Prostate gland (tissue), 2 donors: ENCODE results near the gene OR10A5.

ENCODE experiments used
- CTCF ChIP-seq, 4 experiments: fragments of 200-600 bp in 2 of 4; fragments of 450-650 bp in 2 of 4; sonication (generic) in 2 of 4; IDR thresholded peaks; 1 replicate in 3 of 4; 2 replicates in 1 of 4; pipeline ENCODE4 v1.5.1; 2016 to 2019; ENCODE audit warnings: antibody characterized with exemption in 4 of 4, mild to moderate bottlenecking in 2 of 4, moderate library complexity in 2 of 4
- POLR2A ChIP-seq: fragments of 450-650 bp; IDR thresholded peaks from one replicate; pipeline ENCODE4 v1.6.1; 2016; ENCODE audit warnings: antibody characterized with exemption, mild to moderate bottlenecking

- TF ChIP-seq CTCF (IDR thresholded peaks at IDR 0.05) (no peak), POLR2A (no peak)
Observed at GRCh38 chr11:6825231-6825744, 20.2 kb upstream of the OR10A5 start.
